Epidermal melanocyte (primary cell): Measurements from ENCODE around the gene NOX4.
"Not testable (repeated sequence)": the region's sequence is repeated elsewhere in the genome, so short reads cannot be mapped to it uniquely, and the experiment has no call there.

Experiments used
- DNase-seq: peaks from one replicate; pipeline ENCODE4 v3.0.0; 2011; ENCODE audit warnings: low spot score; ENCODE audit not compliant: insufficient read length

The NOX4 gene

DNA sequence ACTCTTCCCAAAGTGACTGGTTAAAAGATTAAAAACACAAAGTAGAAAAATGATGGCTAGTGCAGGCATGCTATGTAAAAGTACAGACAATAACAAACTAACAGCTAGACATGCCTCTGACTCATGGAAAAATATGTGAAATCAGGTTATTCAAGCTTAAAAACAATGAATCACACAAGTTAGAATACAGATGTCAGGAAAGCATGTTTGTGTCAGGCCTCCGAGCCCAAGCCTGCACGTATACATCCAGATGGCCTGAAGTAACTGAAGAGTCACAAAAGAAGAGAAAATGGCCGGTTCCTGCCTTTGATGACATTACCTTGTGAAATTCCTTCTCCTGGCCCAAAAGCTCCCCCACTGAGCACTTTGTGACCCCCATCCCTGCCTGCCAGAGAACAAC, 110.1 kb downstream of the NOX4 start:
- peak; percentile 13 for DNase-seq

DNA sequence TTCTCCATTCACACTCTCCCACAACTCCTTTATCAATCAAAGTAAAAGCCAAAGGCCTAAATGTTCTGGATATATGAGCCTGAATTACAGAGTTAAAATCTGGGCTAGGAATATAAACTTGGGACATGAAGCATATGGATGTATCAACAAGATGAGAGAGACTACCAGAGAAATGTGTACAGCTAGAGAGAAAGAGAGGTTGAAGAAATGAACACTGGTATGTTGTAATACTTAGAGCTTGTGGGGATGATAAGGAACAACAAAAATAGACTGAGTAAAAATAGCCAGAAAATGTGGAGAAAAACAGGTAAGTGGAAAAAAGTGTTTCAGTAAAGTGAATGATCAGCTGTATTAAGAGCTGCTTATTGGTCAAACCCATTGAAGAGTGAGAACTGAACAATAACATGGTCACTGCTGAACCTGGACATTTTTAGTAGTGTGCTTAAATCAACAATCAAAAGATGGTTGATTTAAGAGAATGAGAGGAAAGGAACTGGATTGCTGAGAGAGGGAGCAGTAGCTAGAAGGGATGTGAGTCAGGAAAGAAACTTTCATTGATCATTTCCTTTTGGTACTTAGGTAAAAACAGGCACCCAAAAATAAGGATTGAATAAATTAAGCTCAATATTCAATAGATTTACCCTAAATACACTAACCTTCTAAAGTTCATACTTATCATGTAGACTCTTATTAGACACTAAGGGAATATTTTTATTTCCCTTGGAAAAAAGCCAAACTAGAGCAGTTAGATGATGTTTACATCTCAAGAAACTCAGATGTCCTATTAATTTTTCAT, 111.0 kb downstream of the NOX4 start:
- not testable (repeated sequence) for DNase-seq

DNA sequence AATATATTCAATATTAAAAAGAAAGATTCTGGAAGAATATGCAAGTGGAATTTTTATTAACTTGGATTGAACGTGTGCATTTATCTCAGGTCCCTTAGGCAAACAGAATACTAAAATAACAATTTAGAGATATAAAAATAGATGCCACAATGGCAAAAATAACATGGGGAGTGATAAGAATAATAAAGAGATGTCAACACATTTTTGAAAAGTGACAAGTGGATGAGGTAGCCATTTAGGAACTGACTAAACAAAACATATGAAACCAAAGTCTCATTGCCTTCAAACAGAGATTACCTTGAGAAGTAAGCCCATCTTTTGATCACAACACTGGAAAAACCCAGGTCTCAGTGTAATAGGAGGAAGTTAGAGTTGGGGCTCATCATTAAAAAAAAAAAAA, 112.2 kb downstream of the NOX4 start:
- not testable (repeated sequence) for DNase-seq

DNA sequence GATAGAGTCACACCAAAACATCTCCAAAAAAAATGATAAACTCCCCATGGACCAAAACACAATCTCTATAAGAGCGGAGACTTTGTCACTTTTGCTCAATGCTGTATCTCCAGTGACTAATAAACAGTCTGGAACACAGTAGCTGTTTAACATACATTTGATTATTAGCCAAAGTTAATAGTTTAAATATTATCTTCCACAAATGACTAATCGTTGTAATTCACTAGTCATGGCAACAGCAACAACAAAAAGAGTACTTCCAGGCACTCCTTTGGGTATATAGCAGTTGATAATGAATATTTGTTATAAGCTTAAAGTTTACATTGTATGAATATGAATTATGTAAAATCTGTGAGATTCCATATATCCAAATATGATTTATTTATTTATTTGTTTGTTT, 121.8 kb downstream of the NOX4 start:
- DNase-seq = not testable (repeated sequence)

DNA sequence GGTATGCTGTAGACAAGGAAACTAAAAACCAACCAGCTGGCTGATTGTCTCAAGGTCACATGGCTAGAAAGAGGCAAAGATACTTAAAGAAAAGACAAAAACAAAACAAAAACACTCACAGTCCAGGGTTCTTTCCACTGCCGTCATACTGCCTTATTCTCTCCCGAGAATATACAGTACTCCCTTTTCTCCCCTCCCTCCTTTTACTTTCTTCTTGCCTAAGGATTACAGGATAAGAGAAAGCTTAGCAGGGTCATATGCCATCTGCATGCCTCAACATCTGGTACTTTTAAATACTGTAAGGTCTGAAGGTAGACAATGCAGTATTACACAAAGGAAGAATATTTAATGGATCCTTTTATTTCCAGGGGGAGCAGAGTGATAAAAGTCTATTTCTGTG, 126.3 kb downstream of the NOX4 start:
- not testable (repeated sequence) for DNase-seq

DNA sequence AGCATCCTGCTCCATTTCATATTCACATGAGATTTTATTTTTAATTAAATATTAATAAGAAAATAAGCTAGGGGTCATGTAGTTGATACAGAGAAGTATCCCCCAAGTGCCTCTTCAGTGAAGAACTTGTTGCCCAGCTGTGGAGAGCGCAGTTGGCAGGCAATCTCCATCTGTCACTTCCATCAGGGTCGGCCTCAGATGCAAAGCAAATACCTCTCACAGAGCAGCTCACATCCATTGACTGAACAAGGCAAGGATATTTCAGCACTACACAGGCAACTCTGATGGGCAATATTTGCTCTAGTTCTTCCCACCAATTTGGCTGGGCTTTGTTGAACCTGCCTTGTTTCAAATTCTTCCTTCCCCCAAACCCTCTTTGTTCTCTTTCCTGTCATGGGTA, 129.4 kb downstream of the NOX4 start:
- DNase-seq = no peak

DNA sequence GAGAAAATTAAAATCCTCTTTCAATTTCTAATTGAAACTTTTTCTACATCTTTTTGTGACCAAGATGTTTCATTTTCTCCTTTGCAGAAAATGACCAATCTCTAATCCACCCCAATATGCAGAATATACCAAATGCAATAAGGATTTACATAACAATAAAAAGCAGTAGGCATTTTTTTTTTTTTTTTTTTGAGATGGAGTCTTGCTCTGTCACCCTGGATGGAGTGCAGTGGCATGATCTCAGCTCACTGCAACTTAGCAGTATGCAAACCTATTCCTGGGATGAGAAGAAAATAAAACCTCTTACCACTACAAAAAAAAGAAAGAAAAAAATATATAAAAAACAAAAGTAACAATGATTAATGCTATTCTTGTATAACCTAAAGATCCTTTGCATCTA, 132.0 kb downstream of the NOX4 start:
- DNase-seq = not testable (repeated sequence)

DNA sequence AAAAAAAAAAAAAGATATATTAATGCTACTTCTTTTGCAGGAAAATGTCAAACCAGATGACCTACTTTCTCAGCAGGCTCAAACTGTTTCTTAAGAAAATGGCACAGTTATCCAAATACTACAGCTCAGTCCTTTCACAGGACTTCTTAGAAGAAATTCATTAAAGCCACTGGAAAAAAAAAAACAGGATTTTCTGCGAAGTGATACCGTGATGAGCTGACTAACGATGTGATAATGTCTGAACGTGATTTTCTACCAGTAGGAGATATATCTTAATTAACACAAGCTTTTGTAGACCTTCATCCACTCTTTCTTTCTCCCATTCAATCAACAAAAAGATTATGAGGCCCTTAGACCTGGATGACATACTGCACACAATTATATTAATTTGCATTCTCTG, 132.4 kb downstream of the NOX4 start:
- DNase-seq = no peak

DNA sequence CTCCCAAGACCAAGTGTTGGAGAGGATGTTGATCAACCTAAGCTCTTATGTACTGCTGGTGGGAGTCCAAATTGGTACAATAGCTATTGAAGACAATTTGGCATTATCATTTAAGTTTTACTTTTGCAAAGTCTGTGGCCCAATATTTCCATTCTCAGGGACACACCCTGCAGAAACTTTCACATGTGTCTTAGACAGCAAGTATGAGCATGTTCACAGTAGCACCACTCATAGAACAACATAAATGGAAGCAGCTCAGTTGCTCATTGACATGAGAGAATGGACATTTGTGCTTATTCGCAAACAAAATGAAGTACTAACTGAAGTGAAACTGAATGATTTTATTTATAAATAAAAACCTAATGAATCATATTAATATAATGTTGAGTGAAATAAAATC, 135.5 kb downstream of the NOX4 start:
- DNase-seq = no peak

DNA sequence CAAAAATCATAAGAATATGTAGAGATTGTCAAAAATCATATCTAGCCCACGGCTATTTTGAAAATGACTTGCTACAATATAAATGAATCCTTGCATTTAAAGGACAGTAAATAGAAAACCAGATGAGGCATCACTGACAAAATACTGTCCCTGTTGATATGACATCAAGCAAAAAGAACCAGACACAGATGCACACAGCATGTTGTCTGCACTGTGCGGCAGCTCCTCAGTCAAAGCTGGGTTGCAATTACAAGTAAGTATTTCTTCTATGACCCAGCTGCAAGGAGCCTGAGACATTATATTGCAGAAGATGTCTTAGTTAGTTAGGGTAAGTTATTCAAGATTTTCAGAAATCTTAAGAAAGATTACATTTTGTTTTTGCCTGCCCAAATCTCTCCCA, 136.7 kb downstream of the NOX4 start:
- not testable (repeated sequence) for DNase-seq

DNA sequence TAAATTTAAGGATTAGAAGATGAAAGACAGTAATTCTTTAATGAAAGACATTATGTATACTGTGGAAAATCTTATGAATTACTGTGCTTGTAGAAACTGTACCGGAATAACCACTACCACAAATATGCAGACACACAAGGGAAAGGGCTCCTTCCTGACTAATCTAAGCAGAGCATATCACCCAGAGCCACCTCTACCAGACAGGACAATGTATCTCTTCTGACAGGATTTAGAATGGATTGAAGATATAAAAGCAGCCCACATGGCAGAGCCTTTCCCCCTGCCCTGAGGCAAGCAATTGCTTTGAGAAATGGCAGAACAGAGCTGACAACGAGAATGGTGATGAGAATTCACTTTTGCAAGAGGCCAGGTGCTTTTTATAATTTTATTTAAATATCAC, 144.1 kb downstream of the NOX4 start:
- no peak for DNase-seq

DNA sequence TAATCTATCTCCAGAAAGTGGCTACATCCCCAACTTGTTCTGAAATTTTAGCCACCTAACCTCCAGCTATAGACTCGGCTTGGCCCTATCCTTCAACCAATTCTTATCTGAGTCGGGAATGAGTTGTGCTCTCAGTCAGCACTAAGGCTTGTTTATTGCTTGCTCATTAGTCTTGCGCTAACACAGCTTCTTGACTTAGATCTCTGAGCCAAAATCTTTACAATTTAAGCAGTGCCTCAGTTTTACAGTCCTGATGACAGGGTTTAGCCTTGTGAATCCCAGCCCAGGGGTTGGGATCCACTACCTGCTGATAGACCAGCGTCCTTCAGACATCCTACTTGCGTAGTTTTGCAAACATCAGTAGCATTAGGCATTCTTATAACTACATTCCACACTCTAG, 144.6 kb downstream of the NOX4 start:
- no peak for DNase-seq

DNA sequence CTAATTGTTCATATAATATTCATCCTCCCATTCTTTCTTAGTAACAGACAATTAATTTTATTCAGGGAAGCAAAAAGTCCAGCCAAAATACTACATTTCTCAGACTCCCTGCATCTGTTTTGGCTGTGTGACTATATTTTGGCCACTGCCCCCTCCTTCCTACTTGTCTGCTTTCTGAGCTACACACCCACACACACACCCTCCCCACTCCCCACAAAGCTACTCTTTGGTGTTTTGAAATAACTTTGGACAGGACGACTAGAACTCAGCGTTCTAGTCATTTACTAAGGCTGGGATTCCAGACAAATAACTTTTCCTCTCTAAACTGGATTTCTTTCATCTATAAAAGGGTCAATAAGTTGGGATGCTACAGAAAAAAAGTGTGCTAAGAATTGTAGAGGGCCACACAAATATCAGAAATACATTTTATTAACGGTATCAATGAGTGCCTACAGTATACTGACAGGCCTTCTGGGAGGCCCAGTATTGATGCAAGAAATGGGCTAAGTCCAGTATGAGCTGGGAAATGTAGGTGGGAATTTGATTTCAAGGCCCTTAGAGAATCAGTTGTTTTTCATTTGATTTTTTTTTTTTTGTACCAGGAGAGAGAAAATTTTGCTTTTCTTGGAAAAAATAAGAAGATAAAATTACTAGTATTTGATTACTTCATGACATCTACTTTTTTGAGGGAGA, 148.1 kb downstream of the NOX4 start:
- DNase-seq = not testable (repeated sequence)

DNA sequence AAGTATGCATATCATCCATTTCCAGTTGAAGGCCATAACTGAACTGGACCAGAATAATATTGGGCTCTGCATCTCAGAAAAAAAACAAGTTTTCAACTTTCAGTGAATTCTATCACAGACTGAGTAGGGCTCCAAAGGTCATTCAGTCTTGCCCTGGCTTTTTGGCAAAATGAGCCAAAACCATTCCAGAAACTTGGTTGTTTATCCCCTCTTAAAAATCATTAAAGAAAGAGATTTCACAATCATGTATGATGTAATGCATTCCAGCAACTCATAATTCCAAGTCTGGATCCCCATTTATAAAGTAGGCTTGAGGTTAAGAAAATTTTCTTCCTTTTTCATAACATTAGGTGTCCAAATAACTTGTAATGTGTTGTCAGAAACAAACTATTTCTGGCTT, 150.7 kb downstream of the NOX4 start:
- not testable (repeated sequence) for DNase-seq

DNA sequence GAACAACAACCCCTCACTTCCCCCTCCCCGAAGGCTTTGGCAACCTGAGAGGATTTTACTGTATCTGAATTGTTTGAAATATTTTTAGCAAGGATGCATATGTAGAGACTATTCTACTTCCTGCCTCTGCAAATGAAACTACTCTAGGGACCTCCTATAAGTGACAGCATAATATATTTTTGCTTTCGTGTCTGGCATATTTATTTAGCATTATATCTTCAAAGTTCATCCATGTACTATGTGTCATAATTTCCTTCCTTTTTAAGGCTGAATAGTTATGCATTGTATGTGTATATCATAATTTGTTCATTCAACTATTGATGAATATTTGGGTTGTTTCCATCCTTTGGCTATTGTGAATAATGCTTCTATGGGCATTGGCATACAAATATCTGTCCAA, 153.1 kb downstream of the NOX4 start:
- not testable (repeated sequence) for DNase-seq

DNA sequence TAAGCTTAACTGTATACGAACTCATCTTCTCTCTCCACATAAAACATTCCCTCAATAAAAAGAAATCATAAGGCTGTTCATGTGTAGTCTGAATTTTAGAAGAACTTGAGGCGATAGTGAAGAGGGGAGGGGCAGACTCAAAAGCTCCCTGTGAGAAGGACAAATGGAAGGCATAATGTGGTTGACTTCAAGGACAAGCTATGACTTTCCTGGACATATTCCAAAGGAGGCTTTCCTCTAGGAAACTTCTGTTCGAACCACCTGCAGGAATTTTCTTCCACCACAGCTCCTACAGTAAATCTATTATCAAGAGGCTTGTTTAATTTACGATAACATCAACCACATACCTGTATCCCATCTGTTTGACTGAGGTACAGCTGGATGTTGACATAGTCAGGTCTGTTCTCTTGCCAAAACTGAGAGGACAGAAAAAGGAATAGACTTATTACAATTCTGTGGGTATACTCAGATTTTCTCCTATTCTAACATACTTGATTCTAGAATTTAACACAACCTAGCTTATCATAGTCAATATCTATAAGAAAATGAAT, 154.0 kb downstream of the NOX4 start:
- DNase-seq = not testable (repeated sequence)

DNA sequence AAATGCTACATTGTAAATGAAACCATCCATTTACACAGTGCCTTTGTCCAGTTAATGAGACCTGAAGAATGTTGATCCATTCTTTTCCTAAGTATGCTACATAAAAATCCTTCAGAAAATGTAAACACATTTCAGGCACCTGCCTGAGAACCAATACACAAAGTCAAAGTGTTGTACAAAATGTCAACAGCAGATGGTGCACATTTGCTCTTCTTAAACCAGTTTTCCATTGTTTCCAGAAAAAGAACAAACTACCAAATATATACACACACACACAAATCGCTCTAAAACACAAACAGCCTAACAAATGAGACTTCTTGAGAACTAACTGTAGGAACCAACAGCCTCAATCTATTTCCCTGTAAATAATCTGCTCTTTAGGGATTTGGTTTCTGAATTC, 157.5 kb downstream of the NOX4 start:
- DNase-seq = peak; percentile 15

DNA sequence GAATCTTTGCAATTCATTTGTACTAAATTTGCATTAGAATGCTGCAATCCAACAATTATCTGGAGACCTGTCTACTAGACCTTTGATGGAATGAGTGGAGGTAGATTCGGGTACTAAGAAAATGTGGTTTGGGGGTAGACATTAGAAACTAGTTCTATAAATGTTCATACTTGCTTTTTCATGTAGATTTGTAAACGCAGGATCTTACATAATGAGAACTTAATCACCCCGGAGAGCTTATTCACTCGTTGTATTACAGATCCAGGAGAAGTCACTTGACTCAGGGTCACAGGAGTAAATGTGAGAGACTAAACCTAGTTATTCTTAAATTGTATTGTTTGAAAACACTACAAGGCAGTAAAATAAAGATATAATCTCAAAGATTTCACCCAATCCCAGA, 159.2 kb downstream of the NOX4 start:
- DNase-seq = not testable (repeated sequence)

DNA sequence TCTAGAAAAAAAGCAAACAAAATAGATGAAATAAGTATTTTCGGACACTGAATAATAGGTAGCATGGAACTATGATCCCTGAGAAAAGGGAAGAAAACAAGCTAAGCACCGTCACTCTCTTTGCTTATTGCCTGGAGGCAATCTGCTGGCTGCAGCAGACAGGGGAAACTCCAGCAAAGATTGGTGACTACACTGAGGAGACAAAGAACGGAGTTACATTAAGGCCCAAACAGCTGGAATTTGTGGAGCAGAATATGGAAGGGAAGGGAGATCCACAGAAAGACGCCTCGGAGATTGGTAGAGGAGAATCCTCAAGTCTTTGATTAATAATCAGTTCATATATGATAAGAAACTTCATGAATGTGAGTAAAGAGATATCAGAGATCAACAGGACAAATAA, 163.3 kb downstream of the NOX4 start:
- no peak for DNase-seq

DNA sequence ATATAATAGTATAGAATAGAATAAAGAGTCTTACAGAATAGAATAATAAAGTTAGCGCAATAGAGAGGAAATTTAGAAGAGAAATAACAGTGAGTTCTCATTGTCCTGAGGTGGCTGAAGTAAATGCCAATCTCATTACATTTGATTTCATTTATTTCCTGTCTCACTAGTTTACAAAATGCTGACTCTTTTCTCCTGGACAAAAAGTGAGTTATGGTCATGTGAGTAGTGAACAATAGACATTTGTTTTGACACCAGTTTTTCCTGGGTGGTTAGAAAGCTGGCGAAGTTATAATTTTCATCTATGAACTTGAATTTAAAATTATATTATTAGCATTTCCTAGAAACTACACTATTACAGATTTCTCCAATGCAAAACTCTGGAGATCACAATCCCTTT, 169.8 kb downstream of the NOX4 start:
- no peak for DNase-seq

DNA sequence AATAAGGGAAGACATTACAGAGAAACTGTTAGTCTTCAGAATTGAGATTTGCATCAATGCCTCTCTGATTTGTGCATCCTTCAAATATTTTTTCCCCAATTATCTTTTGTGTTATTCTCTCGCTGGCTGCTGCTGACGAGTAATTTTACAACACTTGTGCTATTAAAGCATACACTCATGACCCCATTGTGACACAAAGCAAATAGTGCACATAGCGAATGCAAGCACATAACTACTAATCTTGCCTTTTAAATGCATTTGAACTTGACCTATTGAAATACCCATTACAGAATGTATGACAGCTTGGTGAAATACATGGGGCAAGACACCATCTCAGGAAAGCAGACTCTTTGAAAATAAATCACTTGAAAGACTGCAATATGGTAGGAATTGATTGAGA, 180.6 kb downstream of the NOX4 start:
- not testable (repeated sequence) for DNase-seq

DNA sequence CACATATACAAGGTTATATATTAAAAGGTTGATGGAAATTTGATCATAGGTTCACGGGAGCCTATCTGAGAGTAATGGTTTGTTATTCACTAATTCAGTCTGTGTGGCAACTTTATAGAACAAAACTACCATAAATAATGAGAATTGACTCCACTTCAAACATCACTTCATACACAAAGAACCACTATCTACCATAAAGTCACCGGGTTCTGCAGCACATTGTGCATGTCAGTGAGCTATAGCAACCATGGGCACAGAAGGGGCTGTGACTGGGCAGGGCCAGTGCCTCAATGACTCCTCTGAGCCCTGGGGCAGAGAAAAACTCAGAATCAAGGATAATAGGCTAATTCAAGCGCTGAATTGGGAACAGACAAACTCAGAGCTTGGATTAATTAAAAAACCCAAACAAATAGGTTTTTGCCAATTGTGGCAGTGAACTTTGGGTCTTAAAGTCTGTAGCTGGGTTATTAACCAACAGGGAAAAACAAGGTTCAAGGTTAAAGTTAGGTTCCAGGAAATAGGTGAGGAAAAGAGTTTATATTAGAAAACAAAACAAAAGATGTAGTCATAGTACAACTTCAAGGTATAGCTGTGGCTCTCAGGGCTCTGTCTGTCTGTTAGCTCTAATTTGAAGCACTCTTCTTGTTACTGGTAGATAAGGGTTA, 181.7 kb downstream of the NOX4 start:
- not testable (repeated sequence) for DNase-seq
